Spleen (tissue), 7 donors: ENCODE data around the gene VPS37B.

Source experiments
- POLR2AphosphoS5 ChIP-seq, 3 donors: sonication (generic); formaldehyde crosslinking; IDR thresholded peaks; one replicate each; pipeline ENCODE4 v1.5.1; 2017; ENCODE audit warnings: antibody characterized with exemption in 3 of 3
- TF ChIP-seq, protein P1 (sequence below), 11 experiments: fragments of 200-600 bp in 7 of 11; fragments of 450-650 bp in 4 of 11; sonication (generic) in 4 of 11; IDR thresholded peaks in 8 of 11; conservative IDR thresholded peaks in 3 of 11; 1 replicate in 7 of 11; 2 replicates in 4 of 11; pipeline versions ENCODE4 v1.4.0 to v1.8.0; 2016 to 2021; ENCODE audit warnings: antibody characterized with exemption in 11 of 11, inconsistent platforms in 4 of 11, mild to moderate bottlenecking in 1 of 11
- donor health status: DM: no; HTN: no; CAD: no; lungs with moderate emphysema.
- donor health status: DM: no; HTN: no; CAD: no.
- donor health status: DM: no; HTN: no; CAD: no.

DNA sequence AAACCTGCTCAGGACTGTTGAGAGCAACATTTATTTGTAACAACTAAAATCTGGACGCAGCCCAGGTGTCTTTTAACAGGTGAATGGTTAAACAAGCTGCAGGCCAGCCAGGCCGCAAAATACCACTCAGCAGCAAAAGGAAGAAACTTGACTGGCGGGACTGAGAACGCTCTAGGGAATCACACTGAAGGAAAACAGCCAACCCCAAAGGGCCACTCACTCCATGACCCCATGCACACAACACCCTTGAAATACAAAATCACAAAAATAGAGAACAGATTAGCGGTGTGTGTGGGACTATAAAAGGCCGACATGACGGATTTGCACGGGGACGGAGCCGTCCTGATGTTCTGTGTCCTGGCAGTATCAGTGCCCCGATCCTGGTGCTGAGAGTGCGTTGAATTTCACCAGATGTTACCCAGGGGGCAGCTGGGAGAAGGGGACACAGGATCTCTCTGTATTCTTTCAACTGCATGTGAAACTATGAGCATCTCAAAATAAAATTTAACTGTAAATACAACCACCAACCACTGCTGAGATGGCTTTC is 23.0 kb downstream of the VPS37B start:
- no peak for TF ChIP-seq POLR2AphosphoS5 (IDR thresholded peaks at IDR 0.05)
- TF ChIP-seq, protein P1, sequence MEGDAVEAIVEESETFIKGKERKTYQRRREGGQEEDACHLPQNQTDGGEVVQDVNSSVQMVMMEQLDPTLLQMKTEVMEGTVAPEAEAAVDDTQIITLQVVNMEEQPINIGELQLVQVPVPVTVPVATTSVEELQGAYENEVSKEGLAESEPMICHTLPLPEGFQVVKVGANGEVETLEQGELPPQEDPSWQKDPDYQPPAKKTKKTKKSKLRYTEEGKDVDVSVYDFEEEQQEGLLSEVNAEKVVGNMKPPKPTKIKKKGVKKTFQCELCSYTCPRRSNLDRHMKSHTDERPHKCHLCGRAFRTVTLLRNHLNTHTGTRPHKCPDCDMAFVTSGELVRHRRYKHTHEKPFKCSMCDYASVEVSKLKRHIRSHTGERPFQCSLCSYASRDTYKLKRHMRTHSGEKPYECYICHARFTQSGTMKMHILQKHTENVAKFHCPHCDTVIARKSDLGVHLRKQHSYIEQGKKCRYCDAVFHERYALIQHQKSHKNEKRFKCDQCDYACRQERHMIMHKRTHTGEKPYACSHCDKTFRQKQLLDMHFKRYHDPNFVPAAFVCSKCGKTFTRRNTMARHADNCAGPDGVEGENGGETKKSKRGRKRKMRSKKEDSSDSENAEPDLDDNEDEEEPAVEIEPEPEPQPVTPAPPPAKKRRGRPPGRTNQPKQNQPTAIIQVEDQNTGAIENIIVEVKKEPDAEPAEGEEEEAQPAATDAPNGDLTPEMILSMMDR (IDR thresholded peaks at IDR 0.05 in 8 of 11, conservative IDR thresholded peaks at IDR 0.05 in 3 of 11) = no peak
